Mesothelial cell of epicardium (in vitro differentiated cells): ENCODE measurements around the gene CUX1. TPM values are rescaled to one million over a fixed set of nuclear protein-coding genes. Genes with fewer than 3 reads are reported as not detected.

Experiments used
- DNase-seq, 2 experiments: peaks; one replicate each; pipeline ENCODE4 v3.0.0; 2021; ENCODE audit warnings: low spot score in 2 of 2; ENCODE audit not compliant: unreplicated experiment in 2 of 2
- H3K27ac Mint-ChIP-seq: 2 replicates; pipeline ENCODE4 v1.8.0; 2021; ENCODE audit warnings: mixed read lengths
- H3K27me3 Mint-ChIP-seq: 2 replicates; pipeline ENCODE4 v1.8.0; 2021; ENCODE audit warnings: low read depth, mixed read lengths
- H3K36me3 Mint-ChIP-seq: 2 replicates; pipeline ENCODE4 v1.8.0; 2021; ENCODE audit warnings: mixed read lengths
- H3K4me1 Mint-ChIP-seq: 2 replicates; pipeline ENCODE4 v1.8.0; 2021; ENCODE audit warnings: mixed read lengths
- H3K4me3 Mint-ChIP-seq: 2 replicates; pipeline ENCODE4 v1.8.0; 2021; ENCODE audit warnings: mild to moderate bottlenecking, moderate library complexity, mixed read lengths
- H3K9me3 Mint-ChIP-seq: 2 replicates; pipeline ENCODE4 v1.8.0; 2021; ENCODE audit warnings: mixed read lengths
- CTCF ChIP-seq: fragments of 200-600 bp; sonication (generic); IDR thresholded peaks from one replicate; pipeline ENCODE4 v1.5.0; 2021; ENCODE audit warnings: antibody characterized with exemption; ENCODE audit not compliant: unreplicated experiment
- total RNA-seq: library from RNA; stranded (reverse); gene quantifications from 3 replicates; pipeline ENCODE4 v1.2.1, GENCODE V29; 2021

CUX1 gene
- total RNA-seq, 1 donor from 2014 or later, result 158 TPM

- Mint-ChIP-seq H3K9me3 (no peaks in the 10 kb centered on the region), H3K4me3 (no peak overlapping the region), H3K4me1 (peaks cover 11% of the 10 kb centered on the region), H3K36me3 (peaks cover 8% of the 10 kb centered on the region), H3K27me3 (no peaks in the 10 kb centered on the region), H3K27ac (no peak overlapping the region)
- no peak for DNase-seq
- TF ChIP-seq CTCF, result no peak
These were observed 159.0 kb downstream of the CUX1 start for GRCh38 chr7:101976411-101976810.

DNA sequence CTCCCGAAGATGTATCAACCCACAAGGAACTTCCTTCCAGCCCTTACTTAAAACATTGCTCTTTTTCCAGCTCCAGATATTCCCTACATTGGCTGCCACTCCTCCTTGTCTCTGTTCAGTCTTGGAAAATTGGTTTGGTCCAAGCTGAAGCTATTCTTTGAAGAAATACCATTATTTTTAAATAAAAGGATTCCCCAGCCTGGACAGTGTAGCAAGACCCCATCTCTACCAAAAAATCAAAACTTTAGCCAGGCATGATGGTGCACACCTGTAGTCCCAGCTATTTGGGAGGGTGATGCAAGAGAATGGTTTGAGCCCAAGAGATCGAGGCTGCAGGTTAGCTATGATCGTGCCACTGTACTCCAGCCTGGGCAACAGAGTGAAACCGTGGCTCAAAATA lies 159.8 kb downstream of the CUX1 start:
- Mint-ChIP-seq H3K4me3 (no peak overlapping the region), H3K27ac (no peak overlapping the region), H3K9me3 (no peaks in the 10 kb centered on the region), H3K4me1 (peaks cover 13% of the 10 kb centered on the region), H3K36me3 (peaks cover 9% of the 10 kb centered on the region), H3K27me3 (no peaks in the 10 kb centered on the region)
- DNase-seq, result no peak
- no peak for TF ChIP-seq CTCF

DNA sequence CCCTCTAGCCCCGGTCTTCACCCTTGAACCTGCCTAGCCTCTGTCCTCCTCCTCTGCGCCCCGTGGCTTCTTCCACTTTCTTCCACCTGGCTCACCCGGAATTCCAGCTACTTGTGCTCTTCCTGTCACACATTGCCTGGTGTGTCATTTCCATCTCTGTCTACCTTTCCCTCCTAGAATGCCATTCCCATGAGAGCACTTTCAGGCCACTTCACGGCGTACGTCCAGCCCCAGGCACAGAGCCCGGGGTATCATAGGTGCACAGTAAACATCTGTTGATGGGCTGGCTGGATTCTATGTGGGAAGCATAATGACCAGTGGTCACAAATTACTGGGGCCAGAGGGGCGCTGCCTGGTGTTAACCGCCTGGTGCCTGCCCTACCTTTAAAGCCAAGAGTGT lies 161.3 kb downstream of the CUX1 start:
- H3K27ac Mint-ChIP-seq, result no peak overlapping the region
- no peak overlapping the region for H3K4me3 Mint-ChIP-seq
- DNase-seq, result no peak
- no peak for TF ChIP-seq CTCF
- H3K9me3 Mint-ChIP-seq, result no peaks in the 10 kb centered on the region
- peaks cover 13% of the 10 kb centered on the region for H3K4me1 Mint-ChIP-seq
- peaks cover 9% of the 10 kb centered on the region for H3K36me3 Mint-ChIP-seq
- H3K27me3 Mint-ChIP-seq, result no peaks in the 10 kb centered on the region

- no peaks in the 10 kb centered on the region for H3K9me3 Mint-ChIP-seq
- H3K36me3 Mint-ChIP-seq, result peaks cover 10% of the 10 kb centered on the region
- TF ChIP-seq CTCF, result no peak
- peaks cover 36% of the 10 kb centered on the region for H3K4me1 Mint-ChIP-seq
- H3K27me3 Mint-ChIP-seq, result no peaks in the 10 kb centered on the region
- no peak overlapping the region for H3K4me3 Mint-ChIP-seq
- DNase-seq, result no peak
- H3K27ac Mint-ChIP-seq, result no peak overlapping the region
These were observed 165.9 kb downstream of the CUX1 start for GRCh38 chr7:101983147-101983811.

GRCh38 chr7:101984133-101984879 lies 166.9 kb downstream of the CUX1 start:
- H3K36me3 Mint-ChIP-seq, result peaks cover 13% of the 10 kb centered on the region
- H3K27me3 Mint-ChIP-seq, result no peaks in the 10 kb centered on the region
- no peaks in the 10 kb centered on the region for H3K9me3 Mint-ChIP-seq
- H3K4me1 Mint-ChIP-seq, result peaks cover 33% of the 10 kb centered on the region
- no peak overlapping the region for H3K27ac Mint-ChIP-seq
- no peak for TF ChIP-seq CTCF
- no peak overlapping the region for H3K4me3 Mint-ChIP-seq
- DNase-seq, result no peak
